Transverse colon (tissue), 4 donors: Measurements from ENCODE around the gene PLEKHJ1. TPM values are rescaled to one million over a fixed set of nuclear protein-coding genes. Genes with fewer than 3 reads are reported as not detected.

Source experiments
- DNase-seq: peaks from one replicate; pipeline ENCODE4 v3.0.0-alpha.2; 2019
- H3K27ac ChIP-seq, 4 donors: fragments of 200-600 bp; sonication (generic); 2 replicates each; pipeline ENCODE4 v1.5.1; 2016 to 2018; ENCODE audit warnings: inconsistent platforms in 4 of 4
- H3K27me3 ChIP-seq: fragments of 200-600 bp; sonication (generic); 2 replicates; pipeline ENCODE4 v1.5.1; 2017; ENCODE audit warnings: inconsistent platforms
- H3K36me3 ChIP-seq, 4 donors: fragments of 200-600 bp; sonication (generic); 2 replicates each; pipeline ENCODE4 v1.5.1; 2017 to 2019; ENCODE audit warnings: inconsistent platforms in 4 of 4
- H3K4me1 ChIP-seq, 4 donors: fragments of 200-600 bp; sonication (generic); 2 replicates each; pipeline ENCODE4 v1.5.1; 2017 to 2020; ENCODE audit warnings: inconsistent platforms in 4 of 4
- H3K4me3 ChIP-seq, 4 donors: fragments of 200-600 bp; sonication (generic); 1 replicate in 1 of 4; 2 replicates in 3 of 4; pipeline versions ENCODE4 v1.5.1 to v1.6.1; 2017 to 2019; ENCODE audit warnings: inconsistent platforms in 4 of 4
- H3K9me3 ChIP-seq, 2 donors: fragments of 200-600 bp; sonication (generic); 2 replicates each; pipeline ENCODE4 v1.5.1; 2017 to 2019; ENCODE audit warnings: inconsistent platforms in 2 of 2
- CTCF ChIP-seq, 5 experiments: fragments of 200-600 bp in 3 of 5; fragments of 450-650 bp in 2 of 5; sonication (generic) in 3 of 5; IDR thresholded peaks; 1 replicate in 2 of 5; 2 replicates in 3 of 5; pipeline ENCODE4 v1.5.1; 2016 to 2017; ENCODE audit warnings: antibody characterized with exemption in 5 of 5, inconsistent platforms in 3 of 5, mild to moderate bottlenecking in 2 of 5, moderate library complexity in 1 of 5
- EP300 ChIP-seq: sonication (generic); formaldehyde crosslinking; IDR thresholded peaks from one replicate; pipeline ENCODE4 v1.6.1; 2017; ENCODE audit warnings: antibody characterized with exemption, low read depth
- POLR2A ChIP-seq: fragments of 450-650 bp; IDR thresholded peaks from one replicate; pipeline ENCODE4 v1.6.1; 2016; ENCODE audit warnings: antibody characterized with exemption, mild to moderate bottlenecking, moderate library complexity
- POLR2AphosphoS5 ChIP-seq, 3 donors: sonication (generic); formaldehyde crosslinking; IDR thresholded peaks; one replicate each; pipeline ENCODE4 v1.6.1; 2016; ENCODE audit warnings: antibody characterized with exemption in 3 of 3
- WGBS, 2 donors: methylation state at CpG; one replicate each; pipeline ENCODE4 v1.1.5; 2018; ENCODE audit warnings: low coverage in 1 of 2; 5-methylcytosine and 5-hydroxymethylcytosine counted together
- in situ Hi-C, 4 donors: fragments of 200-750 bp; cut with MboI; loops; one replicate each; pipeline versions ENCODE4 v1.15.0 to v1.15.1; 2017; ENCODE audit warnings: low sequenced_read_pairs in 3 of 4, low pct_ligation_motif_present in 1 of 4, low pct_unique_long_range_greater_than_20kb in 1 of 4
- intact Hi-C: fragments of 100-400 bp; cut with DNase I; formaldehyde crosslinking; loops from one replicate; pipeline ENCODE4 v1.15.1; 2023; ENCODE audit warnings: low total_unique reads
- total RNA-seq, 4 donors: library from RNA; depleted of rRNA; stranded (reverse); fragments of >200 nt; gene quantifications; one replicate each; pipeline ENCODE4 v1.1.0, GENCODE V29; 2016

PLEKHJ1 gene
- total RNA-seq, 4 donors from 2014 or later: 184 to 332 (median 254) TPM

DNA sequence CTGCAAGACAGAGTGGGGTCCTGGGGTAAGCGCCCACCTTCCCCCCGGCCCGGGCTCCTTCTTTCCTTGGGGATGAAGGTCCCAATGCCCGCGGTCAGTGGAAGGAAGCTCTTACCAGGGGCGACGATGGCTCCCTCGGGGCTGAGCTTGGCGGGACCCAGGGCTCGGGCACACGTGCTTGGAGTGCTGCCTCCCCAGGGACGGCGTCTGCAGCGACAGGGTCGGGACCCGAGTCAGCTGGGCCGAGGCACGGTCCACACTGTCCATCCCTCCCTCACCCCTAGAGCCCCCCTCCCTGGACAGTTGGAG is 16.6 kb upstream of the PLEKHJ1 start:
- Histone ChIP-seq H3K9me3 (no peaks in the 10 kb centered on the region), H3K27me3 (peaks cover 56% of the 10 kb centered on the region), H3K36me3 (peaks cover 0 to 4% (median under 1%) of the 10 kb centered on the region in 4 donors), H3K4me1 (peaks cover 9 to 38% (median 38%) of the 10 kb centered on the region in 4 donors), H3K4me3 (peak overlapping the region in 1 of 4 donors; percentile 32), H3K27ac (no peak overlapping the region)
- intact Hi-C loops: no loop called here
- in situ Hi-C loops: loop anchor here in 1 of 4 donors (25.0 kb wide), 1 partner anchor 90 kb away; the partner anchor contains the start of genes AP3D1 and DOT1L
- no peak for DNase-seq
- 0% methylated on average over 1 of the region's 18 CpGs; no CpG with 5 or more reads in 1 of the 2 donors for WGBS, 2 donors
- TF ChIP-seq EP300 (no peak), POLR2A (no peak), POLR2AphosphoS5 (IDR thresholded peaks at IDR 0.05) (no peak), CTCF (IDR thresholded peaks at IDR 0.05) (no peak)

DNA sequence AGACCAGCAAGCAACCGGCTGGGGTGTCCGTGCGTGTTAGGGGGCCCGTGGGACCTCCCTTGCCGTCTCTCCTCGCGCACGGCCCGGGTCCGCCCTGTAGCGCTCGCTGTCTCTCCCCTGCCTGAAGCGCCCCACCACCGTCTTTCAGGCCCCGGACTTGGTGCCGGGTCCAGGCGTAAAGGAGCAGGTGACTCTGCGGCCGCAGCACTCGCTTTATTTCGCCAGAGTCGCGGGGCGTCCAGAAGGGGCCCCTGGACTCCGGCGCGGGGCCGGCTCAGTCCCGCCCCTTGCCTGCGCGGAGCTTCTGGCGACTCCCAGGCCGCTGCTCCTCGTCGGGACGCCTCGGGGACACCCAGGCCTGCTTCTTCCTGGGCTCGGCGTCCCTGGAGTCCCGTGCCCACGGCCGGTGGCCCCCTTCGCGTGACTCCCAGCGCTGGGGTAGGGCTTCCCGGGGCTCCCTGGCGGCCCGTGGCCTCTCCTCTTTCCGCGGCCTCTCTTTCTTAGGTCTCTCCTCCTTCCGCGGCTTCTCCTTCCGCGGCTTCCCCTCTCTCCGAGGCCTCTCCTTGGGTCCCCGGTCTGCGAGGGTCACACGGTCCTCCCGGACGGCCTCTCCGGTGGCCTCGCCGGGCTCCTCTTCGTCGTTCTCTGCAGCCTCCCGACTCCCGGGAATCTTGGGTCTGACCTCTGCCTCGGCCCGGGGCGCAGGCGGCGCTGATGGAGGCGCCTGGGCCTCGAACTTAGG is 16.1 kb upstream of the PLEKHJ1 start:
- WGBS, 2 donors: 17% methylated on average over 54 of the region's 74 CpGs; no CpG with 5 or more reads in 1 of the 2 donors
- intact Hi-C loops: no loop called here

DNA sequence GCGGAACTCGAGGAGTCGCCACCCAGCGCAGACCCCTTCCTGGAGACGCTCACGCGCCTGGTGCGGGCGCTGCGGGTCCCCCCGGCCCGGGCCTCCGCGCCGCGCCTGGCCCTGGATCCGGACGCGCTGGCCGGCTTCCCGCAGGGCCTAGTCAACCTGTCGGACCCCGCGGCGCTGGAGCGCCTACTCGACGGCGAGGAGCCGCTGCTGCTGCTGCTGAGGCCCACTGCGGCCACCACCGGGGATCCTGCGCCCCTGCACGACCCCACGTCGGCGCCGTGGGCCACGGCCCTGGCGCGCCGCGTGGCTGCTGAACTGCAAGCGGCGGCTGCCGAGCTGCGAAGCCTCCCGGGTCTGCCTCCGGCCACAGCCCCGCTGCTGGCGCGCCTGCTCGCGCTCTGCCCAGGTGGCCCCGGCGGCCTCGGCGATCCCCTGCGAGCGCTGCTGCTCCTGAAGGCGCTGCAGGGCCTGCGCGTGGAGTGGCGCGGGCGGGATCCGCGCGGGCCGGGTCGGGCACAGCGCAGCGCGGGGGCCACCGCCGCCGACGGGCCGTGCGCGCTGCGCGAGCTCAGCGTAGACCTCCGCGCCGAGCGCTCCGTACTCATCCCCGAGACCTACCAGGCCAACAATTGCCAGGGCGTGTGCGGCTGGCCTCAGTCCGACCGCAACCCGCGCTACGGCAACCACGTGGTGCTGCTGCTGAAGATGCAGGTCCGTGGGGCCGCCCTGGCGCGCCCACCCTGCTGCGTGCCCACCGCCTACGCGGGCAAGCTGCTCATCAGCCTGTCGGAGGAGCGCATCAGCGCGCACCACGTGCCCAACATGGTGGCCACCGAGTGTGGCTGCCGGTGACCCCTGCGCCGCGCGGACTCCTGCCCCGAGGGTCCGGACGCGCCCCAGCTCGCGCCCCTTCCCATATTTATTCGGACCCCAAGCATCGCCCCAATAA is 15.3 kb upstream of the PLEKHJ1 start:
- no peak for DNase-seq
- peak overlapping the region in 1 of 4 donors; percentile 32 for H3K4me3 ChIP-seq
- in situ Hi-C loops (loop anchor here in 1 of 4 donors (25.0 kb wide), 1 partner anchor 89 kb away; the partner anchor contains the start of genes AP3D1 and DOT1L), intact Hi-C loops (no loop called here)
- TF ChIP-seq CTCF (IDR thresholded peaks at IDR 0.05): no peak
- no peak for TF ChIP-seq POLR2AphosphoS5 (IDR thresholded peaks at IDR 0.05)
- TF ChIP-seq EP300: no peak
- TF ChIP-seq POLR2A: no peak
- peaks cover 56% of the 10 kb centered on the region for H3K27me3 ChIP-seq
- H3K27ac ChIP-seq: no peak overlapping the region
- H3K9me3 ChIP-seq: no peaks in the 10 kb centered on the region
- 19% methylated on average over 68 of the region's 125 CpGs; no CpG with 5 or more reads in 1 of the 2 donors for WGBS, 2 donors
- H3K4me1 ChIP-seq: peaks cover 9 to 38% (median 38%) of the 10 kb centered on the region in 4 donors
- H3K36me3 ChIP-seq: peaks cover 0 to 17% (median 7%) of the 10 kb centered on the region in 4 donors

More for the DNA sequence above, 16.1 kb upstream of the PLEKHJ1 start:
- DNase-seq: no peak
- TF ChIP-seq EP300 (no peak), CTCF (IDR thresholded peaks at IDR 0.05) (no peak), POLR2A (no peak), POLR2AphosphoS5 (IDR thresholded peaks at IDR 0.05) (no peak)
- peak overlapping the region in 1 of 4 donors; percentile 32 for H3K4me3 ChIP-seq
- peaks cover 9 to 38% (median 38%) of the 10 kb centered on the region in 4 donors for H3K4me1 ChIP-seq
- H3K9me3 ChIP-seq: no peaks in the 10 kb centered on the region
- H3K36me3 ChIP-seq: peaks cover 0 to 9% (median 3%) of the 10 kb centered on the region in 4 donors
- H3K27ac ChIP-seq: no peak overlapping the region
- H3K27me3 ChIP-seq: peaks cover 56% of the 10 kb centered on the region
- in situ Hi-C loops: loop anchor here in 1 of 4 donors (25.0 kb wide), 1 partner anchor 90 kb away; the partner anchor contains the start of genes AP3D1 and DOT1L

GRCh38 chr19:2250766-2251105 is 14.6 kb upstream of the PLEKHJ1 start:
- Histone ChIP-seq H3K4me1 (peaks cover 9 to 38% (median 38%) of the 10 kb centered on the region in 4 donors), H3K27ac (no peak overlapping the region), H3K4me3 (no peak overlapping the region), H3K36me3 (peaks cover 0 to 24% (median 10%) of the 10 kb centered on the region in 4 donors), H3K9me3 (no peaks in the 10 kb centered on the region), H3K27me3 (peaks cover 56% of the 10 kb centered on the region)
- 17% methylated on average over 35 of the region's 40 CpGs; no CpG with 5 or more reads in 1 of the 2 donors for WGBS, 2 donors
- in situ Hi-C loops (loop anchor here in 1 of 4 donors (25.0 kb wide), 1 partner anchor 88 kb away; the partner anchor contains the start of genes AP3D1 and DOT1L), intact Hi-C loops (no loop called here)
- no peak for DNase-seq
- TF ChIP-seq POLR2AphosphoS5 (IDR thresholded peaks at IDR 0.05): no peak
- TF ChIP-seq POLR2A: no peak
- TF ChIP-seq CTCF (IDR thresholded peaks at IDR 0.05): no peak
- TF ChIP-seq EP300: no peak
